A673 (cell line): ENCODE data around the gene ATP5F1E.

Experiments used
- CTCF ChIP-seq: fragments of 300-800, 200-600 bp; sonication (generic); conservative IDR thresholded peaks from 2 replicates; pipeline ENCODE4 v1.5.1; 2017; ENCODE audit warnings: low read depth, mild to moderate bottlenecking, antibody characterized with exemption, low read length, moderate library complexity, mixed read lengths
- EZH2 ChIP-seq: fragments of 200-600 bp; sonication (generic); IDR thresholded peaks from 2 replicates; pipeline ENCODE4 v1.6.1; 2017; ENCODE audit warnings: borderline replicate concordance, low read depth, mild to moderate bottlenecking, mixed read lengths, antibody characterized with exemption, low read length; ENCODE audit not compliant: poor library complexity, severe bottlenecking

- TF ChIP-seq CTCF (no peak), EZH2 (no peak)
Observed at GRCh38 chr20:59019217-59019616, 12.9 kb downstream of the ATP5F1E start, which contains the start of gene TUBB1.
